Measurements from ENCODE around the gene TNRC6A. TPM values are rescaled to one million over a fixed set of nuclear protein-coding genes. Genes with fewer than 3 reads are reported as not detected.

The TNRC6A gene
- total RNA-seq, 1 experiment from 2014 or later, result 84.8 TPM

- Histone ChIP-seq H3K4me2 (no peak overlapping the region), H3K27ac (no peak overlapping the region), H3F3A (ENCODE audit: insufficient read depth, low read depth) (no peaks in the 10 kb centered on the region), H4K20me1 (ENCODE audit: insufficient read depth) (no peaks in the 10 kb centered on the region), H3K4me1 (replicated peaks; ENCODE audit: insufficient read depth) (no peaks in the 10 kb centered on the region), H3K27me3 (ENCODE audit: insufficient read depth, low read depth) (no peaks in the 10 kb centered on the region), H3K36me3 (ENCODE audit: low read depth) (no peaks in the 10 kb centered on the region), H3K9me3 (ENCODE audit: insufficient read depth, low read depth) (no peaks in the 10 kb centered on the region), H3K9me2 (ENCODE audit: insufficient read depth) (no peaks in the 10 kb centered on the region), H3K79me2 (ENCODE audit: low read depth) (no peaks in the 10 kb centered on the region), H3K4me3 (no peak overlapping the region), H2AFZ (no peak overlapping the region)
- TF ChIP-seq EZH2 (IDR thresholded peaks at IDR 0.05; ENCODE audit: low read depth) (no peak), CTCF (conservative IDR thresholded peaks at IDR 0.05) (no peak)
- ChIA-PET CTCF (no interaction called here), POLR2A (ENCODE audit: unreplicated experiment) (no interaction called here)
- no peak for DNase-seq
- BruUV-seq (replicated peaks), result no TSS peak
- intact Hi-C loops (cut with micrococcal nuclease; ENCODE audit: unreplicated experiment), result no loop called here
These were observed 139.6 kb downstream of the TNRC6A start for GRCh38 chr16:24869033-24869432.

GRCh38 chr16:24871891-24872290, 142.4 kb downstream of the TNRC6A start:
- Histone ChIP-seq H3K9me2 (ENCODE audit: insufficient read depth) (no peaks in the 10 kb centered on the region), H3K9me3 (ENCODE audit: insufficient read depth, low read depth) (no peaks in the 10 kb centered on the region), H3K36me3 (ENCODE audit: low read depth) (no peaks in the 10 kb centered on the region), H3K4me2 (no peak overlapping the region), H2AFZ (no peak overlapping the region), H3K27ac (no peak overlapping the region), H3F3A (ENCODE audit: insufficient read depth, low read depth) (no peaks in the 10 kb centered on the region), H3K4me1 (replicated peaks; ENCODE audit: insufficient read depth) (no peaks in the 10 kb centered on the region), H4K20me1 (ENCODE audit: insufficient read depth) (no peaks in the 10 kb centered on the region), H3K4me3 (no peak overlapping the region), H3K27me3 (ENCODE audit: insufficient read depth, low read depth) (no peaks in the 10 kb centered on the region), H3K79me2 (ENCODE audit: low read depth) (no peaks in the 10 kb centered on the region)
- DNase-seq, result no peak
- no TSS peak for BruUV-seq (replicated peaks)
- intact Hi-C loops (cut with micrococcal nuclease; ENCODE audit: unreplicated experiment), result no loop called here
- ChIA-PET CTCF (no interaction called here), POLR2A (ENCODE audit: unreplicated experiment) (no interaction called here)
- TF ChIP-seq CTCF (conservative IDR thresholded peaks at IDR 0.05) (no peak), EZH2 (IDR thresholded peaks at IDR 0.05; ENCODE audit: low read depth) (no peak)

GRCh38 chr16:24873028-24873427, 143.6 kb downstream of the TNRC6A start:
- intact Hi-C loops (cut with micrococcal nuclease; ENCODE audit: unreplicated experiment), result no loop called here
- Histone ChIP-seq H3K4me1 (replicated peaks; ENCODE audit: insufficient read depth) (no peaks in the 10 kb centered on the region), H3K4me2 (no peak overlapping the region), H4K20me1 (ENCODE audit: insufficient read depth) (no peaks in the 10 kb centered on the region), H3F3A (ENCODE audit: insufficient read depth, low read depth) (no peaks in the 10 kb centered on the region), H3K27me3 (ENCODE audit: insufficient read depth, low read depth) (no peaks in the 10 kb centered on the region), H2AFZ (no peak overlapping the region), H3K79me2 (ENCODE audit: low read depth) (no peaks in the 10 kb centered on the region), H3K4me3 (no peak overlapping the region), H3K9me3 (ENCODE audit: insufficient read depth, low read depth) (no peaks in the 10 kb centered on the region), H3K9me2 (ENCODE audit: insufficient read depth) (no peaks in the 10 kb centered on the region), H3K27ac (no peak overlapping the region), H3K36me3 (ENCODE audit: low read depth) (no peaks in the 10 kb centered on the region)
- DNase-seq, result no peak
- ChIA-PET POLR2A (ENCODE audit: unreplicated experiment) (no interaction called here), CTCF (no interaction called here)
- no TSS peak for BruUV-seq (replicated peaks)
- no peak for TF ChIP-seq CTCF (conservative IDR thresholded peaks at IDR 0.05)
- TF ChIP-seq EZH2 (IDR thresholded peaks at IDR 0.05; ENCODE audit: low read depth), result no peak
